Gastroesophageal sphincter (tissue), 4 donors: ENCODE results near the gene MFSD2A. TPM values are rescaled to one million over a fixed set of nuclear protein-coding genes. Genes with fewer than 3 reads are reported as not detected.
A peak's percentile ranks its signal among the peaks of the same experiment; 100 is the strongest.

Experiments used
- ATAC-seq: fragments of 150-250 bp; one replicate; pipeline ENCODE4 v1.9.1; 2016; ENCODE audit warnings: mild to moderate bottlenecking, moderate library complexity
- H3K27ac ChIP-seq, 4 donors: fragments of 200-600 bp; sonication (generic) in 3 of 4; 1 replicate in 3 of 4; 2 replicates in 1 of 4; pipeline ENCODE4 v1.5.1; 2016 to 2019
- H3K27me3 ChIP-seq: fragments of 200-600 bp; sonication (generic); one replicate; pipeline ENCODE4 v1.5.1; 2019
- H3K36me3 ChIP-seq, 2 donors: fragments of 200-600 bp; sonication (generic); one replicate each; pipeline ENCODE4 v1.5.1; 2019; ENCODE audit warnings: control low read depth in 1 of 2
- H3K4me1 ChIP-seq, 3 donors: fragments of 200-600 bp; sonication (generic); 1 replicate in 2 of 3; 2 replicates in 1 of 3; pipeline ENCODE4 v1.5.1; 2016 to 2019; ENCODE audit warnings: control low read depth in 2 of 3
- H3K4me3 ChIP-seq, 2 donors: fragments of 200-600 bp; sonication (generic); one replicate each; pipeline ENCODE4 v1.5.1; 2019; ENCODE audit warnings: mild to moderate bottlenecking in 1 of 2, moderate library complexity in 1 of 2
- H3K9me3 ChIP-seq, 3 donors: fragments of 200-600 bp; sonication (generic); one replicate each; pipeline ENCODE4 v1.5.1; 2017 to 2019; ENCODE audit warnings: control low read depth in 2 of 3
- CTCF ChIP-seq, 4 experiments: fragments of 200-600 bp in 2 of 4; fragments of 450-650 bp in 2 of 4; sonication (generic) in 1 of 4; IDR thresholded peaks; one replicate each; pipeline ENCODE4 v1.5.1; 2017 to 2019; ENCODE audit warnings: antibody characterized with exemption in 4 of 4, mild to moderate bottlenecking in 2 of 4, moderate library complexity in 2 of 4
- EP300 ChIP-seq: sonication (generic); formaldehyde crosslinking; IDR thresholded peaks from one replicate; pipeline ENCODE4 v1.6.1; 2017; ENCODE audit warnings: antibody characterized with exemption, mild to moderate bottlenecking
- POLR2A ChIP-seq, 2 donors: fragments of 450-650 bp; IDR thresholded peaks; one replicate each; pipeline ENCODE4 v1.6.1; 2017; ENCODE audit warnings: antibody characterized with exemption in 2 of 2, mild to moderate bottlenecking in 2 of 2, moderate library complexity in 1 of 2
- POLR2AphosphoS5 ChIP-seq: sonication (generic); formaldehyde crosslinking; IDR thresholded peaks from one replicate; pipeline ENCODE4 v1.6.1; 2017; ENCODE audit warnings: antibody characterized with exemption
- WGBS, 2 donors: methylation state at CpG; one replicate each; pipeline ENCODE4 v1.1.5; 2018; ENCODE audit warnings: low coverage in 1 of 2; 5-methylcytosine and 5-hydroxymethylcytosine counted together
- total RNA-seq, 4 donors: library from RNA; depleted of rRNA; stranded (reverse); fragments of >200 nt; gene quantifications; one replicate each; pipeline ENCODE4 v1.1.0, GENCODE V29; 2016

Gene MFSD2A
- total RNA-seq, 4 donors from 2014 or later: 0.84 to 4.8 (median 1.4) TPM

- no peak for ATAC-seq
- H3K4me3 ChIP-seq: no peak overlapping the region
- no peaks in the 10 kb centered on the region for H3K27me3 ChIP-seq
- no peaks in the 10 kb centered on the region for H3K4me1 ChIP-seq
- peaks cover 0 to 8% (median 0%) of the 10 kb centered on the region in 3 donors for H3K9me3 ChIP-seq
- no peaks in the 10 kb centered on the region for H3K36me3 ChIP-seq
- TF ChIP-seq EP300: no peak
- TF ChIP-seq POLR2AphosphoS5: no peak
- TF ChIP-seq POLR2A (IDR thresholded peaks at IDR 0.05): no peak
- no peak for TF ChIP-seq CTCF (IDR thresholded peaks at IDR 0.05)
- no peak overlapping the region for H3K27ac ChIP-seq
- 81% methylated on average over 2 of the region's 2 CpGs; no CpG with 5 or more reads in 1 of the 2 donors for WGBS, 2 donors
Measured at GRCh38 chr1:39936724-39937491, 18.0 kb upstream of the MFSD2A start.

GRCh38 chr1:39938856-39939255, 16.1 kb upstream of the MFSD2A start:
- peaks cover 0 to 8% (median 0%) of the 10 kb centered on the region in 3 donors for H3K9me3 ChIP-seq
- no peaks in the 10 kb centered on the region for H3K36me3 ChIP-seq
- H3K27ac ChIP-seq: no peak overlapping the region
- TF ChIP-seq CTCF (IDR thresholded peaks at IDR 0.05) (no peak), POLR2A (IDR thresholded peaks at IDR 0.05) (no peak), EP300 (no peak), POLR2AphosphoS5 (no peak)
- peaks cover 1% of the 10 kb centered on the region for H3K27me3 ChIP-seq
- no peak overlapping the region for H3K4me3 ChIP-seq
- ATAC-seq: no peak
- H3K4me1 ChIP-seq: no peaks in the 10 kb centered on the region
- 89 to 94% methylated on average over 7 to 8 of the region's 8 CpGs for WGBS, 2 donors

GRCh38 chr1:39940253-39940652, 14.7 kb upstream of the MFSD2A start:
- H3K36me3 ChIP-seq: no peaks in the 10 kb centered on the region
- no CpG with 5 or more reads among the region's 5 CpGs for WGBS, 2 donors
- peaks cover 0 to 7% (median 0%) of the 10 kb centered on the region in 3 donors for H3K9me3 ChIP-seq
- TF ChIP-seq POLR2AphosphoS5: no peak
- no peak for TF ChIP-seq POLR2A (IDR thresholded peaks at IDR 0.05)
- TF ChIP-seq EP300: no peak
- TF ChIP-seq CTCF (IDR thresholded peaks at IDR 0.05): no peak
- peak; percentile 34 for ATAC-seq
- no peak overlapping the region for H3K27ac ChIP-seq
- no peaks in the 10 kb centered on the region for H3K4me1 ChIP-seq
- H3K4me3 ChIP-seq: no peak overlapping the region
- H3K27me3 ChIP-seq: peaks cover 12% of the 10 kb centered on the region

DNA sequence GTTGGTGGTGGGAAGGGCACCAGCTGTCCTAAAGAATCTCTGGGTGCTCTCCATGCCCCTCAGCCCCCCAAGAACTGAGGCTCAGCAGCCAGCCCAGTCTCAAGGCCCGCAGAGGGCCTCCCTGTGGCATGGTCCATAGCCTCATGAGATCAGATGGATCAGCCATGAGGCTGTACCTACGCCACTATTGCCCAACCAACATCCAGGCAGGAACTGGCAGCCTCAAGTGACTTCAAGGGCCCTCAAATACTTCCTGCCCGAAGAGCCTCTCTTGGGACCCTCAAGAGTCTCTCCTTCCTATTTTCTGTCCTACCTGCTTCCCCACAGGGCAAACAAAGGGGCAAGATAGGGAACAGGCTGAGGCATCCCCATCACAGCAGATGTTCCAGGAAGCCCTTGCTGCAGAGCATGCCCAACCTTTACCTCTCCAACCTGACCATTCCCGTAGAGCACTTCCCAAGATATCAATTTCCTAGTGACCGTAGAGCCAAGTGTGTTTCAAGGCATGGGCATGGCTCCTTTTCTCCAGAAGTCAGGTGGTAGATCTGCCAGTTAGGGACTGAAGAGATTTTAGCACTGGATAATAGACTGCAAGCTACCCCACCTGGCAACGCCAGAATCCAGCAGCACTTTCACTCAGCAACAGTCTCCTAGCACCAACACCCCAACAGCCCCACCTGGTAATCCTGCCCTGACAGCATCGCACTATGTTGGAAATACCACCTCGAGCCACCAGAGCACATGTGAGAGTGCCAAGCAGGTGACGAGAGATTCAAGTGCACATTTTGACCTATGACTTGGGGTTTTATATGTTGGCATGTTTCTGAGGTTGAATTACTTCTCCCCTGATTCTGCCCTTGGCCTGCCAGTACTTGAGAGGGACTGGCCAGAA, 13.7 kb upstream of the MFSD2A start:
- H3K4me1 ChIP-seq: no peaks in the 10 kb centered on the region
- no peak overlapping the region for H3K27ac ChIP-seq
- 91 to 100% methylated on average over 1 to 7 of the region's 9 CpGs for WGBS, 2 donors
- ATAC-seq: no peak
- H3K27me3 ChIP-seq: peaks cover 22% of the 10 kb centered on the region
- TF ChIP-seq EP300 (no peak), CTCF (IDR thresholded peaks at IDR 0.05) (no peak), POLR2AphosphoS5 (no peak), POLR2A (IDR thresholded peaks at IDR 0.05) (no peak)
- no peaks in the 10 kb centered on the region for H3K9me3 ChIP-seq
- no peak overlapping the region for H3K4me3 ChIP-seq
- no peaks in the 10 kb centered on the region for H3K36me3 ChIP-seq
